ENCODE data around the gene AFF3.

DNA sequence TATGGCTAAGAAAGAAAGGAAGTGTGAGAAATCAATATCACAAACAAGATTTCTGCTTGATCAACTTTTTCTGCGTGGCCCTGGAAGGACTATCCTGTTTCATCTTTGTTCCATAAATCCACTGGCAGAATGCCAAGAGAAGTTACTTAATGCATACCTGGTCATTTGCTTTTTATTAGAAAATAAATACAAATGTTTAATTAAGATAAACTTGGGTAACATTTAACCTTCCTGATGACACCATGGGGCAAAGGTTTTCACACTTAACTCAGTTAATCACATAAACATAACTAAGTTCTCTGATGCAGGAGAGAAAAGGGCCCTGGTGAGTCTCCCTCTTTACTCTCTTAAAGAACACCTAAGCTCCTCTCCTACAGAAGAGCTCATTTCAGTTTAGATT is 203.3 kb downstream of the AFF3 start:
- no peak for TF ChIP-seq POLR2A (IDR thresholded peaks at IDR 0.05)
- TF ChIP-seq, protein P1, sequence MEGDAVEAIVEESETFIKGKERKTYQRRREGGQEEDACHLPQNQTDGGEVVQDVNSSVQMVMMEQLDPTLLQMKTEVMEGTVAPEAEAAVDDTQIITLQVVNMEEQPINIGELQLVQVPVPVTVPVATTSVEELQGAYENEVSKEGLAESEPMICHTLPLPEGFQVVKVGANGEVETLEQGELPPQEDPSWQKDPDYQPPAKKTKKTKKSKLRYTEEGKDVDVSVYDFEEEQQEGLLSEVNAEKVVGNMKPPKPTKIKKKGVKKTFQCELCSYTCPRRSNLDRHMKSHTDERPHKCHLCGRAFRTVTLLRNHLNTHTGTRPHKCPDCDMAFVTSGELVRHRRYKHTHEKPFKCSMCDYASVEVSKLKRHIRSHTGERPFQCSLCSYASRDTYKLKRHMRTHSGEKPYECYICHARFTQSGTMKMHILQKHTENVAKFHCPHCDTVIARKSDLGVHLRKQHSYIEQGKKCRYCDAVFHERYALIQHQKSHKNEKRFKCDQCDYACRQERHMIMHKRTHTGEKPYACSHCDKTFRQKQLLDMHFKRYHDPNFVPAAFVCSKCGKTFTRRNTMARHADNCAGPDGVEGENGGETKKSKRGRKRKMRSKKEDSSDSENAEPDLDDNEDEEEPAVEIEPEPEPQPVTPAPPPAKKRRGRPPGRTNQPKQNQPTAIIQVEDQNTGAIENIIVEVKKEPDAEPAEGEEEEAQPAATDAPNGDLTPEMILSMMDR (IDR thresholded peaks at IDR 0.05) = no peak
